ENCODE results near the gene METTL23.
"Not testable (repeated sequence)": the region's sequence is repeated elsewhere in the genome, so short reads cannot be mapped to it uniquely, and the experiment has no call there.

The METTL23 gene

DNA sequence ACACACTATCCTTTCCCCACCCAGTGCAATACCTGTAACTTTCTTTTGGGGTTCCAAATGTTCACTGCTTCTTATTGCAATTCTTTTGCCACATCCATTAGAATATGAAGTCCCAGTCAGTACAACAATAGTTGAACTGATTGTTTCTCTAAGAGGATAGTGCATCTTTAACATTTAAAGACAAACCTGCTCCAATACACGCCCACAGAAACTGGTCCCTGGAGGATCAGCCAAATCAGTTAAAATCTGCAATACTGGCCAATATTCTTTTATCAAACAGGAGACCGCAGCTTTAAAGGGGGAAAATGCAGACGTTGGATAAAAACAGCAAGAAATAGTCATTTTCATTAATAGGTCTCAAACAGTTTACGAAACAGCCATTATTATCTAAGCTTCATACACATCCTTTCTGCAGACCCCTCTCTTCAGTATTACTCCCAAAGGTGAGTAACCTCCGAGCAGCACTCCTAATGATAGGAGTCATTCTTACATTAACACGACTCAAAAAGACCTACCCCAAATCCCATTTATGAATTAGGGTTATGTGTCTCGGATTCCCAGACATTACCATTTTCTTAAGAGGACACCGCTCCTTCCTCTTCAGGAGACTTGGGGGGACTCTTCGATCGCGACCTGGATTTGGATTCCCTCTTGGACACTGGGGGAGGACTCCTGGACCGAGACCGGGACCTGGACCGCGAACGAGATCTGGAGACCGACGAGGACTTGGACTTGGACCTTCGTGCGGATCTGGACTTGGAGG, 9.1 kb downstream of the METTL23 start:
- H3K27me3 ChIP-seq (ENCODE audit: control insufficient read depth, insufficient read depth, low read length), result no peaks in the 10 kb centered on the region
- peak overlapping the region; percentile 99 for H3K4me3 ChIP-seq (ENCODE audit: low read length)
- no peak for DNase-seq (ENCODE audit: low read depth, low spot score)
- H3K27ac ChIP-seq (ENCODE audit: low read length), result no peak overlapping the region
- WGBS (ENCODE audit: insufficient coverage, insufficient read length), result no CpG with 5 or more reads among the region's 20 CpGs
- H3K9me3 ChIP-seq (ENCODE audit: control insufficient read depth, insufficient read depth, low read length), result no peaks in the 10 kb centered on the region
- H3K36me3 ChIP-seq (ENCODE audit: control insufficient read depth, insufficient read depth, low read length), result peaks cover 21% of the 10 kb centered on the region
- no peaks in the 10 kb centered on the region for H3K4me1 ChIP-seq (ENCODE audit: control insufficient read depth, insufficient read depth, low read length)

DNA sequence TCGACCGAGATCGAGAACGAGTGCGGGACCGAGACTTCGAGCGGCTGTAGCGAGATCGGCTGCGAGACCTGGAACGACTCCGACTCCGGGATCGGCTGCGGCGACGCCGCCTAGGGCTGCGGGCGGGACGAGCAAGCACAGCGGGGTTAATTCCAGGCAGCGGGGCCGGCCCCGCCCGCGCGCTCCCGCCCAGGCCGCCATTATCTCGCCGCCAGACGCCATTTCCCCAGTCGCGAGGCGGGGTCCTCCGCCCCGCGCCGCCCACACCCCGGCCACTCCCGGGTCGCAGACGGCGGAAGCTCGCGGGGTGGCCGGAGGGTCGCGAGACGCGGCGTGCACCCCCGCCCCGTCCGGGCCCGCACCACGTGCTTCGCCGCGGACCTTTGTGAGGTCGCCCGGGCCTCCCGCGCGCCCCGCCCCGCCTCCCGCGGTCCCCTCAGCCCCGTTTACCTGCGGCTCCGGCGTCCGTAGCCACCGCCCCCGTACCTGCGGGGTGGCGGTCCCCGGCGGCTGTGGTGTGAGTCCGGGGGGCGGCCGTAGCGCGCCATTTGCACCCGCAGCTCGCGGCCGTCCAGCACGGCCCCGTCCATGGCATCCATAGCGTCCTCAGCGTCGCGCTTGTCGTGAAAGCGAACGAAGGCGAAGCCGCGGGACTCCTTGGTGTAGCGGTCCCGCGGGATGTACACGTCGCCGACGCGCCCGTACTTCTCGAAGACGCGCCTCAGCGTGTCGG, 9.9 kb downstream of the METTL23 start:
- no peaks in the 10 kb centered on the region for H3K27me3 ChIP-seq (ENCODE audit: control insufficient read depth, insufficient read depth, low read length)
- H3K4me3 ChIP-seq (ENCODE audit: low read length), result peak overlapping the region; percentile 99
- H3K27ac ChIP-seq (ENCODE audit: low read length), result no peak overlapping the region
- H3K4me1 ChIP-seq (ENCODE audit: control insufficient read depth, insufficient read depth, low read length), result no peaks in the 10 kb centered on the region
- no peak for DNase-seq (ENCODE audit: low read depth, low spot score)
- WGBS (ENCODE audit: insufficient coverage, insufficient read length), result no CpG with 5 or more reads among the region's 117 CpGs
- peaks cover 19% of the 10 kb centered on the region for H3K36me3 ChIP-seq (ENCODE audit: control insufficient read depth, insufficient read depth, low read length)
- no peaks in the 10 kb centered on the region for H3K9me3 ChIP-seq (ENCODE audit: control insufficient read depth, insufficient read depth, low read length)

- H3K27me3 ChIP-seq (ENCODE audit: control insufficient read depth, insufficient read depth, low read length), result no peaks in the 10 kb centered on the region
- H3K9me3 ChIP-seq (ENCODE audit: control insufficient read depth, insufficient read depth, low read length), result no peaks in the 10 kb centered on the region
- peaks cover 18% of the 10 kb centered on the region for H3K36me3 ChIP-seq (ENCODE audit: control insufficient read depth, insufficient read depth, low read length)
- no CpG with 5 or more reads among the region's 60 CpGs for WGBS (ENCODE audit: insufficient coverage, insufficient read length)
- H3K4me1 ChIP-seq (ENCODE audit: control insufficient read depth, insufficient read depth, low read length), result no peaks in the 10 kb centered on the region
- H3K4me3 ChIP-seq (ENCODE audit: low read length), result peak within 1 kb of the TSS; percentile 99
- peak; percentile 94 for DNase-seq (ENCODE audit: low read depth, low spot score)
- no peak within 1 kb of the TSS for H3K27ac ChIP-seq (ENCODE audit: low read length)
Observed at GRCh38 chr17:76737082-76737675, 10.5 kb downstream of the METTL23 start, which contains the start of gene SRSF2. TSS of gene SRSF2 (minus strand) at chr17:76737331. CDS start at chr17:76737160, 171 bp downstream.

GRCh38 chr17:76737676-76738467, 11.2 kb downstream of the METTL23 start, which contains the start of gene MFSD11:
TSS of gene MFSD11 (plus strand) at chr17:76738119. CDS start at chr17:76738353, 234 bp downstream.
- Histone ChIP-seq H3K4me3 (ENCODE audit: low read length) (peak within 1 kb of the TSS; percentile 99), H3K27ac (ENCODE audit: low read length) (no peak within 1 kb of the TSS), H3K36me3 (ENCODE audit: control insufficient read depth, insufficient read depth, low read length) (peaks cover 17% of the 10 kb centered on the region), H3K9me3 (ENCODE audit: control insufficient read depth, insufficient read depth, low read length) (no peaks in the 10 kb centered on the region), H3K27me3 (ENCODE audit: control insufficient read depth, insufficient read depth, low read length) (no peaks in the 10 kb centered on the region), H3K4me1 (ENCODE audit: control insufficient read depth, insufficient read depth, low read length) (no peaks in the 10 kb centered on the region)
- DNase-seq (ENCODE audit: low read depth, low spot score), result peak; percentile 82
- WGBS (ENCODE audit: insufficient coverage, insufficient read length), result no CpG with 5 or more reads among the region's 57 CpGs

DNA sequence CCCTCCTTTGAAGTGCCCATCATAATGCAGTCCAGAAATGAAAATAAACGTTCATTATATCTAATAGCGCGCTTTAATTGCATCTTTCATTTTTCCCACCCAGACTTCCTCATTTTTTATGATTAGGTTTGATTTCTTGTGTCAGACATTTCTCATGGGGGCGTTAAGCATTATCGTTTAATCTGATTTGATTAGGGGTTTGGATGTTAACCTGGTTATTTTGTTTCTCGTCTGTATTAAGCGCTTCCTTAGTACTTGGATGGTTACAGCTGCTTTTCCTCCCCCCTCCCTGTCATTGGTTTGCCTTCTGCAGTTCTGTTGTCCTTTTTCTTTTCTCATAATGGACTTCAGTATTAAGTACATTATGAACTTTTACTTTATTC, 11.8 kb downstream of the METTL23 start:
- H3K4me3 ChIP-seq (ENCODE audit: low read length), result peak overlapping the region; percentile 72
- DNase-seq (ENCODE audit: low read depth, low spot score), result no peak
- WGBS (ENCODE audit: insufficient coverage, insufficient read length), result no CpG with 5 or more reads among the region's 7 CpGs
- H3K36me3 ChIP-seq (ENCODE audit: control insufficient read depth, insufficient read depth, low read length), result peaks cover 15% of the 10 kb centered on the region
- no peaks in the 10 kb centered on the region for H3K9me3 ChIP-seq (ENCODE audit: control insufficient read depth, insufficient read depth, low read length)
- H3K27ac ChIP-seq (ENCODE audit: low read length), result no peak overlapping the region
- H3K27me3 ChIP-seq (ENCODE audit: control insufficient read depth, insufficient read depth, low read length), result no peaks in the 10 kb centered on the region
- H3K4me1 ChIP-seq (ENCODE audit: control insufficient read depth, insufficient read depth, low read length), result no peaks in the 10 kb centered on the region

DNA sequence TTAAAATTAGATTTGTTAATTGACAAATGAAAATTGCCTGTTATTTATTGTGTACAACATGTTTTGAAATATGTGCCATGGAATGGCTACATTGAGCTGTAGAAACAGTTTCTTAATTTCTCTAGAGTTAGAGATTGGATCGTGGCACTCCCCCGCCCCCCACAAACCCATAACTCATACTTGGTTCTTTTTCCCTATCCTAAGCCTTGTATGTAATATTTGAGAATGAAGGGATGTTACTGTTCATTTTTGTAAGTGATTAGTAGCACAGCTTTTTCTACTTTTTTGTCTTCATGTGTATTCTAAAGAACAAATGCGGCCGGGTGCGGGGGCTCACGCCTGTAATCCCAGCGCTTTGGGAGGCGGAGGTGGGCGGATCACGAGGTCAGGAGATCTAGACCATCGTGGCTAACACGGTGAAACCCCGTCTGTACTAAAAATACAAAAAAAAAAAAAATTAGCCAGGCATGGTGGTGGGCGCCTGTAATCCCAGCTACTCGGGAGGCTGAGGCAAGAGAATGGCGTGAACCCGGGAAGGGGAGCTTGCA, 13.0 kb downstream of the METTL23 start:
- not testable (repeated sequence) for H3K36me3 ChIP-seq (ENCODE audit: control insufficient read depth, insufficient read depth, low read length); DNase-seq (ENCODE audit: low read depth, low spot score); H3K9me3 ChIP-seq (ENCODE audit: control insufficient read depth, insufficient read depth, low read length); H3K27ac ChIP-seq (ENCODE audit: low read length); H3K4me3 ChIP-seq (ENCODE audit: low read length); H3K4me1 ChIP-seq (ENCODE audit: control insufficient read depth, insufficient read depth, low read length); H3K27me3 ChIP-seq (ENCODE audit: control insufficient read depth, insufficient read depth, low read length)
- no CpG with 5 or more reads among the region's 17 CpGs for WGBS (ENCODE audit: insufficient coverage, insufficient read length)

DNA sequence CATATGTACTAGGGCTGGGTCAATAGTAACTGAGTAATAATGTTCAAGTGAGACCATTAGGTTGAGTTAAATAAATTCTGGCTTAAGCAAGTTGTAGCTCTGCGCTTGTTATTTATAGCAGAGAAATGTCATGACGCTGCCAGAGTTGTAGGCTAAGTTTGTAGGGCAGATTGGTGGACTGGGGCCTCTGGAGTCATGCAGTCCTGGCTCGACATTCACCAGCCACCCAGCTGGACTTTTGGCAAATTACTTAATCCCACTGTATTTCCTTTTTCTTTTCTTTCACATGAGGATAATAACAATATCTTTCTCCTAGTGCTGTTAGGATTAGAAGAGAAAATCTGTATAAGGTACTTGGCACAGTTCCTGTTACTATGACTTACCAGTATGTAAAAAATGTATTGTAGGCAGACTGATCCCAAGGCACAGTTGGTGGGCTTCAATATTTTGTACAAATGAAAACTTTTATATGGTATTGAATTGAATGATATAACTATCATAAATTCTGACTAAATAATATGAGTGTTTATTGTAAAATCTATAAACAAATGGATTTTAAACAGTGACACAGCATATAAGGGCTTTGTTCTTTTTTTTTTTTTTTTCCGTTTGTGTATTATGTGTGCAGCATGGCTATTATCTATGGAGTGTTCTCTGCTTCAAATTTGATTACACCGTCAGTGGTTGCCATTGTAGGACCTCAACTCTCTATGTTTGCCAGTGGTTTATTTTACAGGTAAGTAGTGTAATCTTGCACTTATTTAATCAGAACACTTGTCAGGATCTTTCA, 13.9 kb downstream of the METTL23 start:
- Histone ChIP-seq H3K4me1 (ENCODE audit: control insufficient read depth, insufficient read depth, low read length) (no peaks in the 10 kb centered on the region), H3K9me3 (ENCODE audit: control insufficient read depth, insufficient read depth, low read length) (no peaks in the 10 kb centered on the region), H3K36me3 (ENCODE audit: control insufficient read depth, insufficient read depth, low read length) (peaks cover 9% of the 10 kb centered on the region), H3K4me3 (ENCODE audit: low read length) (no peak overlapping the region), H3K27ac (ENCODE audit: low read length) (no peak overlapping the region), H3K27me3 (ENCODE audit: control insufficient read depth, insufficient read depth, low read length) (no peaks in the 10 kb centered on the region)
- no CpG with 5 or more reads among the region's 5 CpGs for WGBS (ENCODE audit: insufficient coverage, insufficient read length)
- DNase-seq (ENCODE audit: low read depth, low spot score), result no peak

DNA sequence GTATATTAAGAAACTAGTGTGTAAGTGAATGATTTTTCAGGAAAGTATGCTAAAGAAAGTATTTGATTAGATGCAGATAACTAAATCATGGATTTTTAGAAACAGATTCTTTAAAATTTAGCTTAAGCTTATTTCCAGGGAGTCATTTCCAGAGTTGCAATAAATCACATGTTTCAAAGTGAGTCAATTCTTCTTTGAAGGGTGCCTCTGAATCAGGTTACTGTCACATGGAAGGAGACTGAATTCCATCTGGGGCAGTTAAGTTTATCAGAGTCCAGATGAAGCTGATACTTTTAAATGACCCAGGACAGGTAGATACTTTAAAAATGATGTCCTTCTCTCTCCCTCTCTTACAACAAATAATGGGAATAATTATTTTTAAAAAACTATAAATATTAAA, 16.3 kb downstream of the METTL23 start:
- no peaks in the 10 kb centered on the region for H3K27me3 ChIP-seq (ENCODE audit: control insufficient read depth, insufficient read depth, low read length)
- no peak overlapping the region for H3K4me3 ChIP-seq (ENCODE audit: low read length)
- H3K27ac ChIP-seq (ENCODE audit: low read length), result no peak overlapping the region
- H3K9me3 ChIP-seq (ENCODE audit: control insufficient read depth, insufficient read depth, low read length), result no peaks in the 10 kb centered on the region
- DNase-seq (ENCODE audit: low read depth, low spot score), result no peak
- no peaks in the 10 kb centered on the region for H3K4me1 ChIP-seq (ENCODE audit: control insufficient read depth, insufficient read depth, low read length)
- peaks cover 5% of the 10 kb centered on the region; the same call in 1 of the 2 replicates for H3K36me3 ChIP-seq (ENCODE audit: control insufficient read depth, insufficient read depth, low read length)

DNA sequence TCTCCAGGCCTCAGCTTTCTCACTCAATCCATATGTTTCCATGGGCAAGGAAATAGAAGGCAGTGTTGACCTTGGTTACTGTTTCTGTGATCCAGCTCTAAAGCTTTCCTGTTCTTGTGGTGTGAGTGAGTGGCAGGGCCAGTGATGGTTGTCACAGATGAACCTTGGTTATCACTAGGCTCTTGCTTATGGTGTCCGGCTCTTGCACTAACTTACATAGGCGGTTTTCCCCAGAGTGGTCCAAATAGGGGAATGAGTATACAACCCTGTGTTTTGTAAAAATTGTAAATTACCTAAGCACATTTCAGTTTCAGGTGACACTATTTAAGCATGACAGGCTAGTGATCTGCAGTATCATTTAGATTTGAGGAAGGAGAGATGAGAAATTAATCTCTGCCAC, 18.1 kb downstream of the METTL23 start:
- no CpG with 5 or more reads among the region's 2 CpGs for WGBS (ENCODE audit: insufficient coverage, insufficient read length)
- no peak overlapping the region for H3K4me3 ChIP-seq (ENCODE audit: low read length)
- H3K9me3 ChIP-seq (ENCODE audit: control insufficient read depth, insufficient read depth, low read length), result no peaks in the 10 kb centered on the region
- no peaks in the 10 kb centered on the region for H3K27me3 ChIP-seq (ENCODE audit: control insufficient read depth, insufficient read depth, low read length)
- no peaks in the 10 kb centered on the region for H3K4me1 ChIP-seq (ENCODE audit: control insufficient read depth, insufficient read depth, low read length)
- DNase-seq (ENCODE audit: low read depth, low spot score), result no peak
- H3K36me3 ChIP-seq (ENCODE audit: control insufficient read depth, insufficient read depth, low read length), result peaks cover 5% of the 10 kb centered on the region; the same call in 1 of the 2 replicates
- H3K27ac ChIP-seq (ENCODE audit: low read length), result no peak overlapping the region
